HG03457 (cell line): ENCODE data around the gene ATP2A3.
A peak's percentile ranks its signal among the peaks of the same experiment; 100 is the strongest.

Experiments
- ATAC-seq: cut with Tn5 transposase; IDR thresholded peaks from one replicate; pipeline ENCODE4 v1.9.1; 2021; ENCODE audit warnings: moderate number of reproducible peaks; ENCODE audit not compliant: unreplicated experiment

The ATP2A3 gene

GRCh38 chr17:3893720-3894116, 70.5 kb downstream of the ATP2A3 start:
- ATAC-seq, result no peak

GRCh38 chr17:3893003-3893719, 71.1 kb downstream of the ATP2A3 start, which contains the start of gene CAMKK1:
Gene CAMKK1 (minus strand): TSS chr17:3893053. CDS start chr17:3885687, 7,366 bp downstream.
- ATAC-seq, result peak; percentile 86

GRCh38 chr17:3892095-3892998, 71.9 kb downstream of the ATP2A3 start:
- ATAC-seq, result no peak

- ATAC-seq, result no peak
Measured at GRCh38 chr17:3891626-3892094, 72.6 kb downstream of the ATP2A3 start.

GRCh38 chr17:3890878-3891219, 73.4 kb downstream of the ATP2A3 start:
- ATAC-seq, result no peak

- ATAC-seq, result no peak
Measured at GRCh38 chr17:3890082-3890877, 74.0 kb downstream of the ATP2A3 start.

- no peak for ATAC-seq
Measured at GRCh38 chr17:3889325-3890012, 74.8 kb downstream of the ATP2A3 start.

GRCh38 chr17:3888343-3889171, 75.7 kb downstream of the ATP2A3 start:
- ATAC-seq, result no peak

- ATAC-seq, result no peak
Measured at GRCh38 chr17:3887804-3888203, 76.4 kb downstream of the ATP2A3 start.

GRCh38 chr17:3887394-3887793, 76.8 kb downstream of the ATP2A3 start:
- ATAC-seq, result no peak

GRCh38 chr17:3886776-3887175, 77.5 kb downstream of the ATP2A3 start:
- no peak for ATAC-seq

- no peak for ATAC-seq
Measured at GRCh38 chr17:3885970-3886369, 78.3 kb downstream of the ATP2A3 start.

GRCh38 chr17:3885271-3885670, 79.0 kb downstream of the ATP2A3 start:
- no peak for ATAC-seq

GRCh38 chr17:3884188-3884587, 80.0 kb downstream of the ATP2A3 start:
- no peak for ATAC-seq

- ATAC-seq, result no peak
Measured at GRCh38 chr17:3882276-3882675, 82.0 kb downstream of the ATP2A3 start.

- ATAC-seq, result no peak
Measured at GRCh38 chr17:3880983-3881382, 83.3 kb downstream of the ATP2A3 start.

- no peak for ATAC-seq
Measured at GRCh38 chr17:3879591-3880417, 84.4 kb downstream of the ATP2A3 start.

- no peak for ATAC-seq
Measured at GRCh38 chr17:3879186-3879585, 85.1 kb downstream of the ATP2A3 start.

GRCh38 chr17:3877220-3877619, 87.0 kb downstream of the ATP2A3 start:
- no peak for ATAC-seq
